BLaER1 treated with 17β-estradiol and CSF1 and Interleukin-3, amounts not matched to agents 10 nM and 100 nM (cell line): ENCODE data around the gene PIAS1.

ENCODE experiments used
- H3K27ac ChIP-seq, 11 experiments: shearing (Covaris generic); formaldehyde crosslinking; 2 replicates each; pipeline ENCODE4 v1.8.1; 2022
- H3K27me3 ChIP-seq, 11 experiments: shearing (Covaris generic); formaldehyde crosslinking; 2 replicates each; pipeline ENCODE4 v1.8.1; 2022
- H3K36me3 ChIP-seq, 11 experiments: shearing (Covaris generic); formaldehyde crosslinking; 2 replicates each; pipeline ENCODE4 v1.8.1; 2022
- H3K4me1 ChIP-seq, 10 experiments: shearing (Covaris generic); formaldehyde crosslinking; 2 replicates each; pipeline ENCODE4 v1.8.1; 2022
- H3K4me2 ChIP-seq, 11 experiments: shearing (Covaris generic); formaldehyde crosslinking; 2 replicates each; pipeline ENCODE4 v1.8.1; 2022
- H3K4me3 ChIP-seq, 10 experiments: shearing (Covaris generic); formaldehyde crosslinking; 2 replicates each; pipeline ENCODE4 v1.8.1; 2022
- H3K9ac ChIP-seq, 11 experiments: shearing (Covaris generic); formaldehyde crosslinking; 2 replicates each; pipeline ENCODE4 v1.8.1; 2022
- H3K9me3 ChIP-seq, 11 experiments: shearing (Covaris generic); formaldehyde crosslinking; replicated peaks in 1 of 11; 2 replicates each; pipeline ENCODE4 v1.8.1; 2022
- H4K20me1 ChIP-seq, 11 experiments: shearing (Covaris generic); formaldehyde crosslinking; 2 replicates each; pipeline ENCODE4 v1.8.1; 2022
- Cebpa-rat ChIP-seq, 11 experiments: shearing (Covaris generic); IDR thresholded peaks; 2 replicates each; pipeline ENCODE4 v1.8.1; 2022

PIAS1 gene

DNA sequence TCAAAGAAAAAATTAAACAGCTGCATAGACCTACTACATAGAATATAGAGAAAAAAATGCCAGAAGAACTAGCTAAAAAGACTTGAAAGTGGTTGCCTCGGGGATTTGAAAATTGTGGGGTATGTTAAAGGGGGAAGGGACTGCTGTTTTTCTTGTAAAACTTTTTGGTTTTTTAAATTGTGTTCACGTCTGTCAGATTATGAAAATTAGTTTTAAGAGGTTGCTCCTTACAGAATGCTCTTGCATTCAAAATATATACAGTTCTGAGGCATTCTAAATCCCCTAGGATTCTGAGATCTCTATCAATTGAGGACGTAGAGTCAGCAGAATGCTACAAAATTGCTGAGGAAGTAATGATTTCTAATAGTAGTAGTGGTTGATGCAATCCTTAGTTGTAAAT lies 28.6 kb downstream of the PIAS1 start:
- Histone ChIP-seq H4K20me1 (peaks cover 91 to 100% (median 97%) of the 10 kb centered on the region in 11 experiments), H3K36me3 (peaks cover 23 to 49% (median 33%) of the 10 kb centered on the region in 11 experiments), H3K27me3 (no peaks in the 10 kb centered on the region), H3K9ac (no peak overlapping the region), H3K4me3 (no peak overlapping the region), H3K27ac (peak overlapping the region in 1 of 11 experiments; percentile 5; a peak in 1 of 22 replicates), H3K4me2 (peak overlapping the region in 3 of 11 experiments; percentile 59 to 72 (median 64); a peak in 6 of 22 replicates), H3K4me1 (peaks cover 7 to 71% (median 17%) of the 10 kb centered on the region in 10 experiments; a peak in 19 of 20 replicates), H3K9me3 (no peaks in the 10 kb centered on the region)
- TF ChIP-seq Cebpa-rat (IDR thresholded peaks at IDR 0.05), result no peak

DNA sequence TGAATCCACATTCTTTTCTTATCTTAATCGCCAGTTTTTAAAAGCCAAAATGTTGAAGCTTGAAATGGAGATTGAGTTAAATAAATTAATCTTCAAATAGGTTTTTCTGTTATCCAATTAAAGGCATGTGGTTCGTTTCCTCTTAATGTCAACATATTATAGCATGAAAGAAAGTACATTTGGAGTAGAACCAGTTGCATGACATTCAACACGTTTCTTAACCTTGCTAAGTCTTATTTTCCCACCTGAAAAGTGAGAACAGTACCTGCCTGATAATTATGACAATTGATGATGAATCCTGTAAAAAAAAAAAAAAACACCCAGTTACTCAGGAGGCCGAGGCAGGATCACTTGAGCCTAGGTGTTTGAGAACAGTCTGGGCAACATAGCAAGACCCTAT lies 29.3 kb downstream of the PIAS1 start:
- no peak overlapping the region for H3K4me3 ChIP-seq
- no peaks in the 10 kb centered on the region for H3K9me3 ChIP-seq
- peaks cover 83 to 100% (median 97%) of the 10 kb centered on the region in 11 experiments for H4K20me1 ChIP-seq
- no peaks in the 10 kb centered on the region for H3K27me3 ChIP-seq
- peaks cover 7 to 73% (median 17%) of the 10 kb centered on the region in 10 experiments; a peak in 19 of 20 replicates for H3K4me1 ChIP-seq
- peak overlapping the region in 2 of 11 experiments; percentile 64 to 72; a peak in 3 of 22 replicates for H3K4me2 ChIP-seq
- H3K27ac ChIP-seq, result no peak overlapping the region
- H3K9ac ChIP-seq, result no peak overlapping the region
- no peak for TF ChIP-seq Cebpa-rat (IDR thresholded peaks at IDR 0.05)
- peaks cover 25 to 54% (median 38%) of the 10 kb centered on the region in 11 experiments for H3K36me3 ChIP-seq

DNA sequence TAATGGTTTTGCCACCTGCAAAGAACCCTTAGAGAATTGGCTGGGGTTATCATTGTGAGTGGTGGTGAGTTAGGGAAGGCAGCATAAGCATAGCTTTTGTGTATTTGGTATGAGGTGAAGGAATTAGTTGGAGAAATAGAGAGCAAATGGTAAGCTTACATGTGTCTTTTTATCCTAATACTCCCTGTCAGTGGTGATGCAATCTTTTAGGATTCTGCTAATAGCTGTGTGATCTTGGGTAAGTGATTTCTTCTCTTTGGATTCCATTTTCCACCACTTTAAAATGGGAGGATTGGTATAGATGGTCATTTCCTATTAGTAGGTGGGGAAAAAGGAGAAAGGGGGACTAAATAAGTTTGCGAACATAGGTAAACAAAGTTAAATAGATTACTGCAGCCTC lies 30.9 kb downstream of the PIAS1 start:
- no peak overlapping the region for H3K4me3 ChIP-seq
- peaks cover 77 to 100% (median 92%) of the 10 kb centered on the region in 11 experiments for H4K20me1 ChIP-seq
- no peaks in the 10 kb centered on the region for H3K9me3 ChIP-seq
- peaks cover 7 to 62% (median 17%) of the 10 kb centered on the region in 10 experiments; a peak in 19 of 20 replicates for H3K4me1 ChIP-seq
- H3K27ac ChIP-seq, result no peak overlapping the region
- peaks cover 26 to 58% (median 44%) of the 10 kb centered on the region in 11 experiments for H3K36me3 ChIP-seq
- H3K27me3 ChIP-seq, result no peaks in the 10 kb centered on the region
- H3K9ac ChIP-seq, result no peak overlapping the region
- peak overlapping the region in 1 of 11 experiments; percentile 3; a peak in 1 of 22 replicates for H3K4me2 ChIP-seq
- TF ChIP-seq Cebpa-rat (IDR thresholded peaks at IDR 0.05), result no peak

DNA sequence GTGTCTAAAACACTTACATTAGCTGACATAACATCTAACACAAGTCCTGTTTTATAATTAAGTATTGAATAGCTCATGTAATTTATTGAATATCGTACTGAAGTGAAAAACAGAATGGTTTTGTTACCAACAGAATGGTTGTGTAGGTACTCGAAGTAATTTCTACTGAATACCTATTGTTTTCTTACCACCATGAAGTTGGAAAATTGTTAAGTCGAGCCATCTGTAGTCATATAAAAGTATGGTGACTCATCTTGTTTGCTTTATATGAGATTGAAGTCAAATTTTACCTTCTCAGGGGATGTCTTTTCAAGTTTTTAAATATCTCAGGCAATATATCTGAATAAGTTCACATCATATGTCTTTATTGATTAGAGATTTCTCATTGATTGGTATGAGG lies 37.6 kb downstream of the PIAS1 start:
- no peak for TF ChIP-seq Cebpa-rat (IDR thresholded peaks at IDR 0.05)
- H3K9me3 ChIP-seq, result peaks cover 26 to 49% (median 46%) of the 10 kb centered on the region in 11 experiments
- peaks cover 24 to 87% (median 47%) of the 10 kb centered on the region in 11 experiments; a peak in 19 of 22 replicates for H4K20me1 ChIP-seq
- no peak overlapping the region for H3K4me3 ChIP-seq
- no peaks in the 10 kb centered on the region for H3K27me3 ChIP-seq
- no peak overlapping the region for H3K27ac ChIP-seq
- H3K4me1 ChIP-seq, result peaks cover 0 to 10% (median 0%) of the 10 kb centered on the region in 10 experiments; a peak in 4 of 20 replicates
- H3K9ac ChIP-seq, result no peak overlapping the region
- peaks cover 74 to 96% (median 91%) of the 10 kb centered on the region in 11 experiments for H3K36me3 ChIP-seq
- no peak overlapping the region for H3K4me2 ChIP-seq

DNA sequence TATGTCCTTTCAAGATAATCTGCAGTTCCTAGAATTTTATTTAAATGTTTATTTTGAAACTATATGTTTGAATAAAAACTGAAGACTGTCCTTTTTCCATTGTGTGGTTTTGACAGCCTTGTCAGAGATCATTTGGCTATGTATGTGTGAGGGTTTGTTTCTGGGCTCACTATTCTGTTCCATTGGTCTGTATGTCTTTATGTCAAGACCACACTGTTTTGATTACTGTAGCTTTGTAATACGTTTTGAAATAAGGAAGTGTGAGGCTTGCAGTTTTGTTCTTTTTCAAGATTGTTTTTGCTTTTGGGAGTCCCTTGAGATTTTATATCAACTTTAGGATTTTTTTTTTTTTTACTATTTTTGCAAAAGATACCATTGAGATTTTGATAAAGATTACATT lies 42.0 kb downstream of the PIAS1 start:
- Histone ChIP-seq H3K4me2 (no peak overlapping the region), H3K9ac (no peak overlapping the region), H3K4me1 (peaks cover 0 to 13% (median 5%) of the 10 kb centered on the region in 10 experiments; a peak in 6 of 20 replicates), H3K9me3 (peaks cover 37 to 66% (median 59%) of the 10 kb centered on the region in 11 experiments), H3K36me3 (peaks cover 70 to 97% (median 84%) of the 10 kb centered on the region in 11 experiments), H3K27me3 (no peaks in the 10 kb centered on the region), H3K27ac (no peak overlapping the region), H3K4me3 (no peak overlapping the region), H4K20me1 (peaks cover 27 to 87% (median 41%) of the 10 kb centered on the region in 11 experiments; a peak in 19 of 22 replicates)
- no peak for TF ChIP-seq Cebpa-rat (IDR thresholded peaks at IDR 0.05)

DNA sequence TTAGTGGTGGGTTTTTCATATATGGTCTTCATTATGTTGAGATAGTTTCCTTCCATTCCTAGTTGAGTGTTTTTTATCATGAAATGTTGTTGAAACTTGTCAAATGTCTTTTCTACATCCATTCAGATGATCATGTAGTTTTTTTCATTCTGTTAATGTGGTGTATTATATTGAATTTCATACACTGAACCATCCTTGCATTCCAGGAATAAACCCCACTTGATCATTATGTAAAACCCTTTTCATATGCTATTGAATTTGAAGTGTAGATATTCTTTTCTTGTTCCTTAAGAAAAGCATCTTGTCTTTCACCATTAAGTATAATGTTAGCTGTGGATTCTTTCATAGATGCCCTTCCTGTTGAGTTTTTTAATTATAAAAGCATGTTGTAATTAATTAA lies 42.9 kb downstream of the PIAS1 start:
- no peak overlapping the region for H3K4me2 ChIP-seq
- peaks cover 37 to 71% (median 65%) of the 10 kb centered on the region in 11 experiments for H3K9me3 ChIP-seq
- H3K27me3 ChIP-seq, result no peaks in the 10 kb centered on the region
- H3K27ac ChIP-seq, result no peak overlapping the region
- H3K4me1 ChIP-seq, result peaks cover 0 to 18% (median 5%) of the 10 kb centered on the region in 10 experiments; a peak in 7 of 20 replicates
- peaks cover 73 to 98% (median 86%) of the 10 kb centered on the region in 11 experiments for H3K36me3 ChIP-seq
- H3K4me3 ChIP-seq, result no peak overlapping the region
- H4K20me1 ChIP-seq, result peaks cover 30 to 89% (median 44%) of the 10 kb centered on the region in 11 experiments; a peak in 19 of 22 replicates
- H3K9ac ChIP-seq, result no peak overlapping the region
- TF ChIP-seq Cebpa-rat (IDR thresholded peaks at IDR 0.05), result no peak

DNA sequence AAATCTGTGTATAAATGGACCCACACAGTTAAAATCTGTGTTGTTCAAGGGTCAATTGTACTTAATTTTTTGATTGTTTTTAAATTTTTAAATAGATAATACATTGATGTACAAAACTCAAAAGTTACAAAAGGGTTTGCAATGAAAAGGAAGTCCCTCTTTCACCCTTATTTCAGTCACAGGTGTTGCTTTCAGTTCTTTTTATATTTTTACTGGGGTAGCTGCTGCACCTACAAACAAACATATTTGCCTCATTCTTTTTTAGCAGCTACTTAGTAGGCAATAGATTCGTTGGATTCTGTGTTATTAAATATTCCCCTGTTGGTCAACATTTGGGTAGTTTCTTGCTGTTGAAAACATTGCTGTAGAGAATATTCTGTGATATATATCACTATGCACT lies 44.4 kb downstream of the PIAS1 start:
- H3K9me3 ChIP-seq, result peaks cover 46 to 72% (median 67%) of the 10 kb centered on the region in 11 experiments
- no peak overlapping the region for H3K4me3 ChIP-seq
- H3K27ac ChIP-seq, result no peak overlapping the region
- peaks cover 73 to 98% (median 86%) of the 10 kb centered on the region in 11 experiments for H3K36me3 ChIP-seq
- no peak for TF ChIP-seq Cebpa-rat (IDR thresholded peaks at IDR 0.05)
- no peaks in the 10 kb centered on the region for H3K27me3 ChIP-seq
- H3K4me2 ChIP-seq, result no peak overlapping the region
- peaks cover 0 to 18% (median 5%) of the 10 kb centered on the region in 10 experiments; a peak in 7 of 20 replicates for H3K4me1 ChIP-seq
- H4K20me1 ChIP-seq, result peaks cover 18 to 86% (median 37%) of the 10 kb centered on the region in 11 experiments; a peak in 18 of 22 replicates
- no peak overlapping the region for H3K9ac ChIP-seq

DNA sequence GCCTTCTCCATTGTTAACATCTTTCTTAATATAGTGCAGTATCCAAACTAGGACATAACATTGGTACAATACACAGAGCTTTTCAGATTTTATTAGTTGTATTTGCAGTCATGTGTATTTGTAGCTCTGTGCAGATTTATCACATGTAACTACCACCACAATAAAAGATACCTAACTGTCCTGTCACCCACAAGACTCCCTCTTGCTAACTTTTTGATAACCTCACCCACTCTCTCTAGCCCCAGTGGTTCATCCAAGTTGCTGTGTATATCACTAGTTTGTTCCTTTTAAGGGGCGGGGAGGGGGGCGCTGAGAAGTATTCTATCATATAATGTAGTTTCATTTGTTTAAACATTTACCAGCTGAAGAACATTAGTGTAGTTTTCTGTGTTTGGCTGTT lies 46.1 kb downstream of the PIAS1 start:
- peak overlapping the region in 2 of 11 experiments; percentile 7 to 20; a peak in 1 of 22 replicates for H3K4me2 ChIP-seq
- no peak overlapping the region for H3K27ac ChIP-seq
- TF ChIP-seq Cebpa-rat (IDR thresholded peaks at IDR 0.05), result no peak
- H3K4me1 ChIP-seq, result peaks cover 0 to 18% (median 5%) of the 10 kb centered on the region in 10 experiments; a peak in 7 of 20 replicates
- peaks cover 39 to 66% (median 57%) of the 10 kb centered on the region in 11 experiments for H3K9me3 ChIP-seq
- peaks cover 18 to 86% (median 45%) of the 10 kb centered on the region in 11 experiments; a peak in 18 of 22 replicates for H4K20me1 ChIP-seq
- H3K4me3 ChIP-seq, result no peak overlapping the region
- H3K9ac ChIP-seq, result no peak overlapping the region
- H3K27me3 ChIP-seq, result no peaks in the 10 kb centered on the region
- H3K36me3 ChIP-seq, result peaks cover 66 to 98% (median 81%) of the 10 kb centered on the region in 11 experiments

DNA sequence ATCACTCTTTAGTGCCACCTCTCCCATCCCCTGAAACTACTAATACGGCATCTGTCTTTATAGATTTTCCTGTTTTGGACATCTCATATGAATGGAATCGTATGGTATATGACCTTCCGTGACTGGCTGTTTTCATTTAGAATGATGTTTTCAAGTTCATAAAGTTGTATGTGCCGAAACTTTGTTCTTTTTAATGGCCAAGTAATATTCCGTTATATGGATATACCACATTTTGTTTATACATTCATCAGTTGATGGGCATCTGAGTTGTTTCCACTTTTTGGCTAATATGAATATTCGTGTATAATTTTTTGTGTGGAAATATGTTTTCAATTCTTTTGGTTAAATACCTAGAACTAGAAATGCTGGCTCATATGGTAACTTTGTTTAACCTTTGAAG lies 49.5 kb downstream of the PIAS1 start:
- Histone ChIP-seq H3K4me2 (no peak overlapping the region), H3K27ac (no peak overlapping the region), H3K27me3 (no peaks in the 10 kb centered on the region), H3K4me1 (peaks cover 0 to 24% (median 4%) of the 10 kb centered on the region in 10 experiments; a peak in 7 of 20 replicates), H3K4me3 (no peak overlapping the region), H3K9me3 (peaks cover 13 to 38% (median 28%) of the 10 kb centered on the region in 11 experiments), H4K20me1 (peaks cover 29 to 99% (median 45%) of the 10 kb centered on the region in 11 experiments; a peak in 19 of 22 replicates), H3K36me3 (peaks cover 51 to 95% (median 68%) of the 10 kb centered on the region in 11 experiments), H3K9ac (no peak overlapping the region)
- no peak for TF ChIP-seq Cebpa-rat (IDR thresholded peaks at IDR 0.05)
